BE2C (cell line): ENCODE measurements around the gene CSF2RB.

Source experiments
- DNase-seq: peaks from one replicate; pipeline ENCODE4 v3.0.0-alpha.2; 2020
- H3K27me3 ChIP-seq: fragments of 250-450 bp; sonication (Bioruptor Pico); 2 replicates; pipeline ENCODE4 v1.5.1; 2020; ENCODE audit warnings: mild to moderate bottlenecking
- H3K36me3 ChIP-seq: fragments of 250-450 bp; sonication (Bioruptor Pico); 2 replicates; pipeline ENCODE4 v1.5.1; 2020; ENCODE audit warnings: mild to moderate bottlenecking
- H3K4me1 ChIP-seq: fragments of 250-450 bp; sonication (Bioruptor Pico); 2 replicates; pipeline ENCODE4 v1.5.1; 2020
- H3K4me3 ChIP-seq: 2 replicates; pipeline ENCODE4 v1.5.1; 2011; ENCODE audit warnings: low read depth, low read length
- H3K9me3 ChIP-seq: fragments of 250-450 bp; sonication (Bioruptor Pico); 2 replicates; pipeline ENCODE4 v1.5.1; 2020
- TF ChIP-seq, protein P1 (sequence below): IDR thresholded peaks from 2 replicates; pipeline ENCODE4 v1.5.1; 2012; ENCODE audit warnings: mild to moderate bottlenecking, low read depth, low read length

The CSF2RB gene

DNA sequence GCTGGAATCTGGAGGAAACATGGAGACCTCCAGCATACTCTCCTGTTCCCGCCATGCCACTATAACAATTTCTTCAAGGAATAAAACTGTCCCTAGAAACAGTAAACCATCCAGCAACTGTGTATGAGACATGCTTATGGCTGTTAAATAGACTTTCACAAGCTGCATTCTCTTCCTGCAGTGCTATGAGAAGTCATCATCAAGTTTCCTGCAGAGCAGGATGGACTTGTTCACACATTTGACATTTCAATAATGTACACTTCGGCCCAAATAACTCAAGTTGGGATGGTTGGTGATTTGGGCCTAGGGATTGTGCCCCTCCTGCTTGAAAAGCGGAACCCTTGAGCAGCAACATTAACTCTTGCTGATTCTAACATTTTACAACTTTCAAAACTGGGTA is 20.2 kb upstream of the CSF2RB start:
- TF ChIP-seq, protein P1, sequence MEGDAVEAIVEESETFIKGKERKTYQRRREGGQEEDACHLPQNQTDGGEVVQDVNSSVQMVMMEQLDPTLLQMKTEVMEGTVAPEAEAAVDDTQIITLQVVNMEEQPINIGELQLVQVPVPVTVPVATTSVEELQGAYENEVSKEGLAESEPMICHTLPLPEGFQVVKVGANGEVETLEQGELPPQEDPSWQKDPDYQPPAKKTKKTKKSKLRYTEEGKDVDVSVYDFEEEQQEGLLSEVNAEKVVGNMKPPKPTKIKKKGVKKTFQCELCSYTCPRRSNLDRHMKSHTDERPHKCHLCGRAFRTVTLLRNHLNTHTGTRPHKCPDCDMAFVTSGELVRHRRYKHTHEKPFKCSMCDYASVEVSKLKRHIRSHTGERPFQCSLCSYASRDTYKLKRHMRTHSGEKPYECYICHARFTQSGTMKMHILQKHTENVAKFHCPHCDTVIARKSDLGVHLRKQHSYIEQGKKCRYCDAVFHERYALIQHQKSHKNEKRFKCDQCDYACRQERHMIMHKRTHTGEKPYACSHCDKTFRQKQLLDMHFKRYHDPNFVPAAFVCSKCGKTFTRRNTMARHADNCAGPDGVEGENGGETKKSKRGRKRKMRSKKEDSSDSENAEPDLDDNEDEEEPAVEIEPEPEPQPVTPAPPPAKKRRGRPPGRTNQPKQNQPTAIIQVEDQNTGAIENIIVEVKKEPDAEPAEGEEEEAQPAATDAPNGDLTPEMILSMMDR, result no peak
- Histone ChIP-seq H3K9me3 (no peaks in the 10 kb centered on the region), H3K27me3 (peaks cover 5% of the 10 kb centered on the region), H3K4me1 (no peaks in the 10 kb centered on the region), H3K4me3 (no peak overlapping the region), H3K36me3 (no peaks in the 10 kb centered on the region)
- DNase-seq, result no peak

DNA sequence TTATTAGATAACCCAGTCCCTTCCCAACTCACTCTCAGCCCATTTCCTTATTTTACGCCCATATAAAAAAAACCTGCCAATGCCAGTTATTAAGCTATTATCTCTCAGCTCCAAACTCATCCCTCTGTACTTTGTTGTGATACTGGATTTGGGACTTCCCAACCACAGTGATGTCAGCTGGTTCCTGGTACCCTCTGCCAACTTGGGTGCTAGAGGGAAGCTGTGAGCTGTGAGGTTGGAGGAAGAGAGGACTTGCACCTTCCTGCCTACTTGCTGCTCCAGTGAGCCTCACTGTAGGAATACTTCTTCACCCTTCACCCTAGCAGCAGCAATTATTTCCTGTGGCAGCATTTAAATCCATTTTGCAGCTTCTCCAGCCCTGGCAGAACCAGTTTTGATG is 19.2 kb upstream of the CSF2RB start:
- DNase-seq, result no peak
- Histone ChIP-seq H3K4me3 (no peak overlapping the region), H3K36me3 (no peaks in the 10 kb centered on the region), H3K9me3 (no peaks in the 10 kb centered on the region), H3K27me3 (peaks cover 5% of the 10 kb centered on the region), H3K4me1 (no peaks in the 10 kb centered on the region)
- TF ChIP-seq, protein P1, result no peak

DNA sequence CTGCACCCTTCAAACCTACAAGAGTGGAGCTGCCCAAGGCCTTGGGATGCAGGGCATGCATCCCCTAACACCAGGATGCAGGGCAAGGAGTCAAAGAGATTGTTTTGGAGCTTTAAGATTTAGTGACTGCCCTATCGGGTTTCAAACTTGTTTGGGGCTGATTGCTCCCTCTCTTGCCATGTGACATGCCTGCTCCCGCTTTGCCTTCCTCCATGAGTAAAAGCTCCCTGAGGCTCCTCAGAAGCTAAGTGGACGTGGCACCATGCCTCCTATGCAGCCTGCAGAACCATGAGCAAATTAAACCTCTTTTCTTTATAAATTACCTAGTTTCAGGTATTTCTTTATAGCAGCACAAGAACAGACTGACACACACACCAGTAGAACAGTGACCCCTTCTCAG is 15.8 kb upstream of the CSF2RB start:
- no peak for DNase-seq
- TF ChIP-seq, protein P1, result no peak

DNA sequence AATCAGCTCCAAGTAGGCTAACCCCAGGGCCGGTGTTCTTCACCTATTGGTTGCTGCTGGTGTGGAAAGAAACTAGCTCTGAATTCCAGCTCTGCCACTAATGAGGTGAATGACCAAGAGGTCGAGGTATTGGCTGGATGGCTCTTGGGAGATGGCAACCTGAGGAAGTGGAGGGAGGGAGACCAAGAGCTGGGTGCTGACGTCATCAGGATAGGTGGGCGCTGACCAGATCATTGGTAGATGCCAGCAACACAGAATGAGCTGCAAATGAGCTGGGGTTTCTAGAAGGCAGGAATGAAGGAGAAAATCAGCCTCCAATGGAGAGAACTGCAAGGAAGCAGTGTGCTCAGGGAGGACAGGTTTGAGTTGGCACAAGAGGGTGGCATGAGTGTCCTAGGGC is 14.7 kb upstream of the CSF2RB start:
- no peaks in the 10 kb centered on the region for H3K36me3 ChIP-seq
- TF ChIP-seq, protein P1, result no peak
- no peaks in the 10 kb centered on the region for H3K4me1 ChIP-seq
- DNase-seq, result no peak
- H3K9me3 ChIP-seq, result no peaks in the 10 kb centered on the region
- H3K4me3 ChIP-seq, result no peak overlapping the region
- no peaks in the 10 kb centered on the region; the same call in 1 of the 2 replicates for H3K27me3 ChIP-seq

More for the DNA sequence above, 15.8 kb upstream of the CSF2RB start:
- H3K27me3 ChIP-seq, result peaks cover 2% of the 10 kb centered on the region
- no peaks in the 10 kb centered on the region for H3K9me3 ChIP-seq
- no peaks in the 10 kb centered on the region for H3K4me1 ChIP-seq
- H3K36me3 ChIP-seq, result no peaks in the 10 kb centered on the region
- no peak overlapping the region for H3K4me3 ChIP-seq

DNA sequence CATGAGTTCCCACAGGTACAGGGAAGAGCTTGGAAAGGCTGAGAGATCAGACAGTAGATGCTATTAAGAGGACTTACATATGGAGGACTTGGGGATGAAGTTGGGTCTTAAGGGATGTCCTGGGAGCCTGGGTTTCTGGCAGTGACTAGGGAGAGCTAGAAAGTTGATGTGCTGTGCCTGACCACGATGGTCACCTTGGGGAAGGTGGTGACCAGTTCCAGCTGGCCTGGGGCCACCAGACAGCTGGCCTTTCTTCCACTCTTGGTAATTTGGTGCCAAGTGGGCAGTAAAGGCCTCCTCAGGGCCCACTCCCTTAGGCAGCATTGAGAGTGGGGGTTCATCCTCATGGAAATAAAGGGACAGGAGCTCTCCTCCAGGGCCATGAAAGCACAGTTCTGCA is 13.9 kb upstream of the CSF2RB start:
- no peaks in the 10 kb centered on the region for H3K9me3 ChIP-seq
- no peaks in the 10 kb centered on the region; the same call in 1 of the 2 replicates for H3K27me3 ChIP-seq
- TF ChIP-seq, protein P1, result no peak
- no peak overlapping the region for H3K4me3 ChIP-seq
- no peaks in the 10 kb centered on the region for H3K36me3 ChIP-seq
- no peaks in the 10 kb centered on the region for H3K4me1 ChIP-seq
- no peak for DNase-seq

DNA sequence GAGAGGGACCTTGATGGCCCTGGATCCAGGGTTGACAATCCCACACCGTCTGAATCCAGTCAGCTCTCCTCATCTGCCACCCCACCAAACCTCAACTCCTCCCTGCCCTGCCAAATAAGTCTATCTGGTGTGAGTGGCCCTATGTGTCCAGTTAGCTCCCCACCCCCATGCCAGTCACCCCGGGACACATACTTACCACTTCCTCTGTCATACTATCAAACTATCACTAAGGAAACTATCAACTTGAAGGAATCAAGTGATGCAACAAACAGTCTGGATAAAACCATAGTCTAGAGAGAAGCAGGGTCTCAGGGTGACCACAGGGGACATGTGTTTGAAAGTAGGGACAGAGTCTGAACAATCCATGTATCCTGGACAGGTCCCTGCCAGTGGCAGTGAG is 13.2 kb upstream of the CSF2RB start:
- no peaks in the 10 kb centered on the region for H3K36me3 ChIP-seq
- TF ChIP-seq, protein P1, result no peak
- H3K27me3 ChIP-seq, result no peaks in the 10 kb centered on the region; the same call in 1 of the 2 replicates
- H3K9me3 ChIP-seq, result no peaks in the 10 kb centered on the region
- no peaks in the 10 kb centered on the region for H3K4me1 ChIP-seq
- H3K4me3 ChIP-seq, result no peak overlapping the region
- no peak for DNase-seq
